Natural killer cell (primary cell): ENCODE results near the gene DMRT1. TPM values are rescaled to one million over a fixed set of nuclear protein-coding genes. Genes with fewer than 3 reads are reported as not detected.
A peak's percentile ranks its signal among the peaks of the same experiment; 100 is the strongest.

Source experiments
- ATAC-seq, 3 donors: fragments of 150-1000 bp in 2 of 3; fragments of 200-7000 bp in 1 of 3; cut with Tn5 transposase; 1 replicate in 1 of 3; 2 replicates in 2 of 3; pipeline ENCODE4 v1.10.0; 2021; ENCODE audit warnings: mild to moderate bottlenecking in 2 of 3, moderate library complexity in 2 of 3
- DNase-seq, 2 donors: peaks; one replicate each; pipeline versions ENCODE4 v3.0.0 to v3.0.0-alpha.2; 2013 to 2021; ENCODE audit warnings: mixed read lengths in 1 of 2
- H3K27ac ChIP-seq: one replicate; pipeline ENCODE4 v1.5.1; 2013; ENCODE audit warnings: mild to moderate bottlenecking, low read length
- H3K27me3 ChIP-seq: one replicate; pipeline ENCODE4 v1.6.1; 2013; ENCODE audit warnings: low read length; ENCODE audit not compliant: control insufficient read depth, insufficient read depth
- H3K36me3 ChIP-seq: one replicate; pipeline ENCODE4 v1.6.1; 2013; ENCODE audit warnings: low read length; ENCODE audit not compliant: control insufficient read depth, insufficient read depth
- H3K4me1 ChIP-seq: one replicate; pipeline ENCODE4 v1.6.1; 2013; ENCODE audit warnings: low read length; ENCODE audit not compliant: control insufficient read depth, insufficient read depth
- H3K4me3 ChIP-seq: one replicate; pipeline ENCODE4 v1.5.1; 2013; ENCODE audit warnings: low read length
- H3K9me3 ChIP-seq: one replicate; pipeline ENCODE4 v1.6.1; 2013; ENCODE audit warnings: low read length; ENCODE audit not compliant: control insufficient read depth, insufficient read depth
- H3K27ac Mint-ChIP-seq, 2 donors: one replicate each; pipeline ENCODE4 v1.8.0; 2022; ENCODE audit warnings: mild to moderate bottlenecking in 2 of 2, mixed read lengths in 2 of 2, moderate library complexity in 1 of 2
- H3K27me3 Mint-ChIP-seq, 2 donors: one replicate each; pipeline ENCODE4 v1.8.0; 2022; ENCODE audit warnings: low read depth in 2 of 2, mixed read lengths in 2 of 2
- H3K36me3 Mint-ChIP-seq: one replicate; pipeline ENCODE4 v1.8.0; 2022; ENCODE audit warnings: mixed read lengths
- H3K4me1 Mint-ChIP-seq, 2 donors: one replicate each; pipeline ENCODE4 v1.8.0; 2022; ENCODE audit warnings: mixed read lengths in 2 of 2
- H3K4me3 Mint-ChIP-seq: one replicate; pipeline ENCODE4 v1.8.0; 2022; ENCODE audit warnings: mild to moderate bottlenecking, moderate library complexity, mixed read lengths
- H3K9me3 Mint-ChIP-seq, 2 donors: one replicate each; pipeline ENCODE4 v1.8.0; 2022; ENCODE audit warnings: mixed read lengths in 2 of 2
- WGBS: methylation state at CpG from one replicate; pipeline ENCODE4 v1.1.7; 2013; ENCODE audit warnings: missing lambda C conversion rate; ENCODE audit not compliant: insufficient coverage; 5-methylcytosine and 5-hydroxymethylcytosine counted together
- intact Hi-C: fragments of 100-400 bp; cut with micrococcal nuclease; formaldehyde crosslinking; loops from one replicate; pipeline ENCODE4 v1.14.2; 2022
- total RNA-seq, 4 donors: library from RNA; stranded (reverse); fragments of 120-200 nt in 1 of 4; gene quantifications; one replicate each; pipeline versions ENCODE4 v1.2.3 to v1.2.4, GENCODE V29; 2013 to 2022
- TF ChIP-seq, protein P1 (sequence below): fragments of 200-600 bp; IDR thresholded peaks from one replicate; pipeline ENCODE4 v1.8.0; 2022; ENCODE audit warnings: antibody characterized with exemption

Gene DMRT1
- total RNA-seq, 3 donors from 2014 or later (not counting 1 experiment from before 2014, with no cell fraction given): not detected

DNA sequence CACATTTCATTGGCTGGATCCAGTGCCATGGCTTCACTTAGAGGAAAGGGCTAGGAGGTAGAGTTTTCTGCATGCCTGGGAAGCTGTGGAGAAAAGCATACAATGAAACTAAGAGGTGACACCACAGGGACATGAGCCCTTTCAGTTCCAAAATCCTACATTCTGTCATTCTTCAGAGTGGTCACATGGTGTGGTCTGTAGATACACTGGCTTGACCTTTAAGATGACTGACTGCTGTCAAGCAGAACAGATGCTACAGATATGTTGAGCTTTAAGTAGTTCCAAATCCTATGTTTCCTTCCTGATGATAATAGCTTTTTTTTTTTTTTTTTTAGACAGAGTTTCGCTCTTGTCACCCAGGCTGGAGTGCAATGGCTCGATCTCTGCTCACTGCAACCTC is 161.2 kb downstream of the DMRT1 start:
- no peak for DNase-seq
- intact Hi-C loops: no loop called here
- Mint-ChIP-seq H3K27me3 (peaks cover 2 to 21% of the 10 kb centered on the region in 2 donors), H3K4me3 (no peak overlapping the region), H3K36me3 (no peaks in the 10 kb centered on the region), H3K9me3 (no peaks in the 10 kb centered on the region), H3K4me1 (peaks cover 5 to 14% of the 10 kb centered on the region in 2 donors), H3K27ac (no peak overlapping the region)
- Histone ChIP-seq H3K4me1 (peaks cover 7% of the 10 kb centered on the region), H3K4me3 (no peak overlapping the region), H3K9me3 (peaks cover 5% of the 10 kb centered on the region), H3K27me3 (no peaks in the 10 kb centered on the region), H3K36me3 (no peaks in the 10 kb centered on the region), H3K27ac (no peak overlapping the region)
- TF ChIP-seq, protein P1, sequence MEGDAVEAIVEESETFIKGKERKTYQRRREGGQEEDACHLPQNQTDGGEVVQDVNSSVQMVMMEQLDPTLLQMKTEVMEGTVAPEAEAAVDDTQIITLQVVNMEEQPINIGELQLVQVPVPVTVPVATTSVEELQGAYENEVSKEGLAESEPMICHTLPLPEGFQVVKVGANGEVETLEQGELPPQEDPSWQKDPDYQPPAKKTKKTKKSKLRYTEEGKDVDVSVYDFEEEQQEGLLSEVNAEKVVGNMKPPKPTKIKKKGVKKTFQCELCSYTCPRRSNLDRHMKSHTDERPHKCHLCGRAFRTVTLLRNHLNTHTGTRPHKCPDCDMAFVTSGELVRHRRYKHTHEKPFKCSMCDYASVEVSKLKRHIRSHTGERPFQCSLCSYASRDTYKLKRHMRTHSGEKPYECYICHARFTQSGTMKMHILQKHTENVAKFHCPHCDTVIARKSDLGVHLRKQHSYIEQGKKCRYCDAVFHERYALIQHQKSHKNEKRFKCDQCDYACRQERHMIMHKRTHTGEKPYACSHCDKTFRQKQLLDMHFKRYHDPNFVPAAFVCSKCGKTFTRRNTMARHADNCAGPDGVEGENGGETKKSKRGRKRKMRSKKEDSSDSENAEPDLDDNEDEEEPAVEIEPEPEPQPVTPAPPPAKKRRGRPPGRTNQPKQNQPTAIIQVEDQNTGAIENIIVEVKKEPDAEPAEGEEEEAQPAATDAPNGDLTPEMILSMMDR: no peak
- 90% methylated on average over 2 of the region's 2 CpGs for WGBS
- ATAC-seq: no peak

DNA sequence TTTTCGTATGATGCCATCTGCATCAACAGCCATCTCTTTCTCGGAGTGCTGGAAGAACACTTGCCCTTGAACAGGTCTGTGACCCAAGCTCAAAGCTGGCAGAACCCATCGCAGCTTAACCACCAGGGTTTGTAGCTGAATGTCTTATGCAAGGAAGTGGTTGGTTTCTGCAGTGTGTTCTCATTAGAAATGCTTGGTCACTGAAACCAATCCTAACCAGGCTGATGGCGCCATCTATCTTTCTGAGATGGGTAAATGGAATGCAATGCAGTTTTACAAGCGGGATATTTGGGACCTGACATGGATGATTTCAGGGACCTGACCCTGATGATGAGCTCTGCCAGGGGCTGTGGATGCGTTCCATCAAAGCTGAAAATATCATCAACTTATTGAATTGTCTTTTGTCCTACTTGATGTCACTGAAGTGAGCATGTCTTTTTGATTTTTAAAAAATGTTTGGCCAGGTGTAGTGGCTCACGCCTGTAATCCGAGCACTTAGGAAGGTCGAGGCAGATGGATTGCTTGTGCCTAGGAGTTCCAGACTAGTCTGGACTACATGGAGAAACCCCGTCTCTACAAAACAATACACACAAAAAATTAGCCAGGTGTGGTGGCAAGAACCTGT is 163.7 kb downstream of the DMRT1 start:
- no peak overlapping the region for H3K27ac Mint-ChIP-seq
- H3K27me3 Mint-ChIP-seq: peaks cover 11 to 32% of the 10 kb centered on the region in 2 donors
- no peaks in the 10 kb centered on the region for H3K9me3 Mint-ChIP-seq
- no peaks in the 10 kb centered on the region for H3K27me3 ChIP-seq
- intact Hi-C loops: loop anchor here (5.0 kb wide), 1 partner anchor 113 kb away; no protein-coding TSS in a partner anchor
- no peaks in the 10 kb centered on the region for H3K36me3 Mint-ChIP-seq
- H3K27ac ChIP-seq: no peak overlapping the region
- no peak overlapping the region for H3K4me3 ChIP-seq
- H3K4me1 ChIP-seq: peaks cover 3% of the 10 kb centered on the region
- H3K9me3 ChIP-seq: no peaks in the 10 kb centered on the region
- peaks cover 11 to 12% of the 10 kb centered on the region in 2 donors for H3K4me1 Mint-ChIP-seq
- TF ChIP-seq, protein P1: no peak
- H3K36me3 ChIP-seq: no peaks in the 10 kb centered on the region
- DNase-seq (peak in 1 of 2 donors; percentile 41), ATAC-seq (peak in 2 of 3 donors; percentile 42 to 45)
- H3K4me3 Mint-ChIP-seq: no peak overlapping the region
- 56% methylated on average over 10 of the region's 10 CpGs for WGBS

DNA sequence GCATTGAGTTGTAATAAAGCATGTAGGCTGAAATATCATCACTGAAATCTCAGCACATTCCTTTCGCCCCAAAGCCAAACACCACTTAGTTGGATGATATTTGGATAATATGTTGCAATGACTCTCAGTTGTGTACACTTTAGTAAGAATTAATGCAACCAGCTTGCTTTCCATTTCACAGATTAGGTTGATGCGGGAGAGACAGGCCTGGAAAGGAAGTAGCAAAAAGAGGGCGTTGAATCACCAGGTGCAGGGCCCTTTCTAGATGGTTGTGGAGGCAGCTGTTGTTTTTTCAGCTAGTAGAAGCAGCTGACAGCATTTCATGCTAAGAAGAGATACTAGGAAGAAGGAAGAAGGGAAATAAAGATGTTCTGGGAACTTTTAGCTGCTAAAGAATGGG is 165.8 kb downstream of the DMRT1 start:
- Mint-ChIP-seq H3K4me1 (peaks cover 10 to 11% of the 10 kb centered on the region in 2 donors), H3K9me3 (no peaks in the 10 kb centered on the region), H3K36me3 (no peaks in the 10 kb centered on the region), H3K27ac (no peak overlapping the region), H3K4me3 (no peak overlapping the region), H3K27me3 (peaks cover 11 to 28% of the 10 kb centered on the region in 2 donors)
- TF ChIP-seq, protein P1: no peak
- ATAC-seq (no peak), DNase-seq (no peak)
- H3K27me3 ChIP-seq: no peaks in the 10 kb centered on the region
- H3K27ac ChIP-seq: no peak overlapping the region
- no peaks in the 10 kb centered on the region for H3K9me3 ChIP-seq
- H3K4me3 ChIP-seq: no peak overlapping the region
- WGBS: 68% methylated on average over 2 of the region's 3 CpGs
- H3K36me3 ChIP-seq: no peaks in the 10 kb centered on the region
- intact Hi-C loops: loop anchor here (5.0 kb wide), 1 partner anchor 115 kb away; no protein-coding TSS in a partner anchor
- peaks cover 3% of the 10 kb centered on the region for H3K4me1 ChIP-seq
